GM18867 (cell line): Measurements from ENCODE around the gene LRRC4.

Source experiments
- ATAC-seq: cut with Tn5 transposase; IDR thresholded peaks from one replicate; pipeline ENCODE4 v1.9.1; 2021; ENCODE audit warnings: mild to moderate bottlenecking, moderate library complexity; ENCODE audit not compliant: unreplicated experiment

Gene LRRC4

GRCh38 chr7:128059143-128059988 lies 28.1 kb upstream of the LRRC4 start:
- no peak for ATAC-seq

- no peak for ATAC-seq
Measured at GRCh38 chr7:128057909-128058308, 26.7 kb upstream of the LRRC4 start.

GRCh38 chr7:128056901-128057300 lies 25.7 kb upstream of the LRRC4 start:
- ATAC-seq = no peak

GRCh38 chr7:128055637-128056036 lies 24.4 kb upstream of the LRRC4 start:
- ATAC-seq = no peak

DNA sequence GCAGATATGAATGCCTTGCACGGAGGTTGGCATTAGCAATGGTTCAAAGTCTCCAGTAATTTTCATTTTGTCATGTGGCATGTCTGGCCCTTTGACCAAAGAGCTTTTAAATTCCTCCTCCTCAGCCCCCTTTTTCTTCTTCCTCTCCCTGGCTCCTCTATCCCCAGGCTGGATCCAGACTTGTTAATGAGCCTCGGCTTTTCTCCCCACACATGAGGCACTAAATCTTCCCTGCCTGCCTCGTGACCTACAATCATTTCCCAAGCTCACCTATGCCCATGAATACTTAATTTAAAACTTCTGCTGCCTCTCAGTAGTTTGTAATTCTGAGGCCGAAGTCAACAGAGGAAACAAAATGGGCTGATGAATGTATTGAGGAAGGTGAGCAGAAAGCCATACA lies 23.3 kb upstream of the LRRC4 start:
- ATAC-seq = no peak

DNA sequence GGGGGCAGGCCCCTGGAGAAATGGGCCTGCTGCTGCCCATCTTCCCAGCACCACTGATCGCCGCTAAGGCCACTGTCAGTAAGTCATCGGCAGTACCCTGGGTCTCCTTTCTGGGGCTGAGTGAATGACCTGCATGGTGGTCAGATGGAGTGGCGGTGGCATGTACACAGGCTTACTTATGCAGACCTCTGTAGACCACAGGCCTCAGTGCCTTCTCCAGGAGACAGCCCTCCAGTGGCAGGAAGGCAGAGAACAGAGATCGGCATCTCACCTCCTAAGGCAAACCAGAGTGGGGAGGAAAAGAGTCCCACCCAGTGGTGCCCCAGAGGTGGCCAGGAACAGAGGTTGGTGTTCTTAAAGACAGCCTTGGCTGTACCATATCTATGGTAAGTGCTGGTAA lies 22.8 kb upstream of the LRRC4 start:
- no peak for ATAC-seq

GRCh38 chr7:128053023-128053422 lies 21.8 kb upstream of the LRRC4 start:
- ATAC-seq = no peak

GRCh38 chr7:128052404-128052803 lies 21.2 kb upstream of the LRRC4 start:
- ATAC-seq = no peak

- ATAC-seq = no peak
Measured at GRCh38 chr7:128045766-128046165, 14.5 kb upstream of the LRRC4 start.

GRCh38 chr7:128045158-128045557 lies 13.9 kb upstream of the LRRC4 start:
- ATAC-seq = no peak

DNA sequence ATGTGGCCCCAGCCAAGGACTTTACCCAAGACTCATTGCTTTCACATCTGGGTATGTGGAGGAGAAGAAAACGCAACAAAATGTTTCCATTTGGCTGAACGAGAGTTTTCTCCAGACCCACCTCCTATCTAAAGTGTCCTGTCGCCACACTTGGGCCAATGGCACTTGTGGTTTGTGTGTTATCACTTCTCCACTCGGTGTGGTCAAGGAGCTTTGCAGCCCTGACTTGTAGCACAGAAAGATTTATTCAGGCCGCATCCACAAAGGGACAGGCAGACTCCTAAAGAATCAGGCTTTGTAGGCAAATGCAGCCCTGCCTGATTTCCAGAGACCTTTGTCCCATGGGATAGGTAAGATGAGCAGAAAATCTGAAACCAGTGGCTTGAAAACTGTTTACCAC lies 12.8 kb upstream of the LRRC4 start:
- no peak for ATAC-seq

DNA sequence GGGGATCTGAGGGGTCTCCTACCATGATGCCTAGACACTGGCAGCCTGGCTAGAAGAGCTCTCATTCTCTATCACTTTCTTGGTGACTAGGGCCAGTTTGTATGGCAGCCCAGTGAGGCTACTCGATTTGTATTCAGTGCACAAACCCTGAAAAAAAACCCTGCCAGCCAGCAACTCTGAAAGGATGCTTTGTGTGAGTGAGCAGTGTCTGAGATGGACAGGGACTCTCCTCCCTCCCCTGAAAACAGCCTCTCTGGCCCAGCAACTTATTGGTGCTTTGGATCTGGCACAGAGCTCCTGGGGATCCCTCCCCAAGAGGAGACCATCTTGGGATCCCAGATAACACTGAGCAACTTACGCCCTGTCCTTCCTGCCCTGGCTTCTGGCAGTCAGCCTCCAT lies 10.8 kb upstream of the LRRC4 start:
- ATAC-seq = no peak

DNA sequence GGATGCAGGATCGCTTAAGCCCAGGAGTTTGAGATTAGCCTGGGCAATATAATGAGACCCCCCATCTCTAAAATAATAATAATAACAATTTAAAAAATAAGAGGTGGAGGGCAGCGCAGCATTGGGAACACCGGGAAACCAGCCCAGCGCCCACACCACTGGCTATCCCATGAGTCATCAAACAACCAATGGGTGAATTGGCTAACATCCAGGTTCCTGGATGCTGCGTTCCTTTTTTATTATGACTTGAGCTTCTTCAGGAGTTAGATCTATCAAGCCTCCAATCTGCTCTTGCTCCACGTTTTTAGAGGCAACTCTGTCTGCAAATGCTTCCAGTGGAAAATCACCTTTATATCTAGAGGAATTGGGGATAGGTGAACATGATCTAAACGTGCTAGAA lies 10.0 kb upstream of the LRRC4 start:
- ATAC-seq = no peak

GRCh38 chr7:128040205-128040604 lies 9.0 kb upstream of the LRRC4 start:
- ATAC-seq = no peak

DNA sequence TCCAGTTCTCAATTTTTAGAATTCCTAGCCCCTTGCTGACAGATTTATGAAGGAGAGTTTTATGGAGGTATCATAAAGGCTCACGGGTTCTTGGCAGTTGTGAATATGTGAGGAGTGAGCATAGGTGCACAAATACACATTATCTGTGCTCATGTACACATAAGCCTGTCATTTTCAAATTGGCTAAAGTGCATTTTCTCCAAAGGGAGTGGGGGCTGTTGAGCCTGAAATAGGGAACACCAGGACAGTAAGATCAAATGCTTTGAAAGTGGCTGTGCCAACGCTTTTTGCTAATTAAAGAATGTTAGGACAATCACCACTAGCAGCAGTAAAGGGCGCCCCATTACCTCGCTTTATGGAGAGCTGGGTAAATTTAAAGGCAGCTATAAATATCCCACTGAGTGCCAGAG lies 8.3 kb upstream of the LRRC4 start:
- no peak for ATAC-seq

DNA sequence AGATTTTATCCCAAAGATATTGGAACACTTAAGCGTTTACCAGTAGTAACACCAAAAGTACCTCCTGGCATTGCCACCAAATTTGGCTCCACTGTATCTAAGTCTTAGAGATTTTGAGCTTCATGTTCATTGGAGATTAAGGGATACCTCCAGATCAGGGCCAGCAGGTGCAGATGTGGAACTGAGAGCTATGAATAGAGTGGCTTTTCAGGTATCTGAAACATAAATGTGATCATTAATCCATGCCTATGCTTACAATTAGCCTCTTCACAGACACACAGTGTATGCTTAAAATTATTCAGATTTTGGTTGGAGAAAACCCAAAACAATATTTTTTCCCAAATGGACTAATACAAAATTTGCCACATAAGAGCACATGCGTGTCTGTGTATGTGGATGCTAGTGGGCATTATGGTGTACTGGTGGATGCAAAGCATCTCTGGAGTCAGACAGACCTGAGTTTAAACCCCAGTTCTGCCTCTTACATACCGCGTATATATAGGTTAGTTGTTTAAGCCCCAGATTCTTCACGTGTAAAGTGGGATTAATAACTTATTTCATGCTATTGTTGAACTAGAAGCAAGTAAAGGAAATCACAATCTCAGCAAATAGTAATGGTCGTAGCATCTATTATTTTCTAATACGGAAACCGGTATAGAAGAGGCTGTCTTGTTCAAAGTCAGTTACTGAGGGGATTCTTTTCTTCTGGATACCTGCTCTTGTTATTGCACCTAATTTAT lies 6.8 kb upstream of the LRRC4 start:
- no peak for ATAC-seq

GRCh38 chr7:128037081-128037480 lies 5.8 kb upstream of the LRRC4 start:
- ATAC-seq = no peak

DNA sequence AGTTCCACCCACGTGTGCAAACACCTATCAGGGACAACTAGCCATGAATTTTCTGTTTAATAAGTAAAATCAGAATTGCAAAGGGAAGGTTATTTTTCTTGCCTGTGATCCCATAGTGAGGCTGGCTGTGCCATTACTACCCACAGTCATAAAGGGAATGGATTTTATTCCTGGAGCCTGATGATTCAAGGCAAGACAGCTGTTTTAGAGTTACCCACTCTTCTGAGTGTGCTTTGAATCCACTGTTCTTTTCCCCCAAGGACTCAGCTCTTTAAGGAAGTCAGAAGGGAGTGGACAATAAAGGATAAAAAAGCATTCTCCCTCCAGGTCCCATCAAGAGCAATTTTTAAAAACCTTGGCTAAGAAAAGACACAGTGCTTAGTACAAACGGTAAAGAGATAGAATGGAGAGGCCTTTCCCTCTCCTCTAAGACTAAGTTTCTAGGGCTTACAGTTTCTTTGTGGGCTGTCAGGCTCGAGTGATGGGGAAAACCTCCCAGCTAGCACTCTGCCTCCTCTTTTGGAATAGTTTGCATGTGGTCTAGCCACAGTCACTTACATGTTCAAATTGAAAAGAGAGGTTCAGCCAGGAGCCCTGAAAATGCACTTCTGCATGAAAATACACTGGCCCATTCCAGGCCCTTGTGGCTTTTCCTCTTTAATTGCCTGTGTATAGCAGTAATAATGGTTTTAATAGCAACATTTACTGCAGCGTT lies 5.1 kb upstream of the LRRC4 start:
- peak; percentile 51 for ATAC-seq

DNA sequence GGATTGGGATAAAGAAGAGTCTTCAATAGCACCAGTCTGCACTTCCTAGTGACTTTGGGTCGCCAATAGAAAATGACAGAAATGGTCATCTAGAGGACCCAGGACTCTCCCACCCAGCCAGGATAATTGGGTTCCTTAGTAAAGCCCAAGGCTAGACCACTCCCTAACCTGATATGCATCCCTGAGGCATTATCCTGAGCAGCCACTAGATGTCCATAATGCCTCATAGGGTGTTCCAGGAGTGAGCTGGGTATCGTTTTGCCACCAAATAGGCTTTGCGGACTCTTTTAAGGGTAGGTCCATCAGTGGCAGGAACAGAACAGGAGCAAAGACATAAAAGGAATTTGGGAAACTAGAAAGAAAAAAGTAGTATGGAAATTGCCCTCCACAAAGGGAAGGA lies 4.5 kb upstream of the LRRC4 start:
- no peak for ATAC-seq

- ATAC-seq = no peak
Measured at GRCh38 chr7:128034825-128035224, 3.6 kb upstream of the LRRC4 start.

DNA sequence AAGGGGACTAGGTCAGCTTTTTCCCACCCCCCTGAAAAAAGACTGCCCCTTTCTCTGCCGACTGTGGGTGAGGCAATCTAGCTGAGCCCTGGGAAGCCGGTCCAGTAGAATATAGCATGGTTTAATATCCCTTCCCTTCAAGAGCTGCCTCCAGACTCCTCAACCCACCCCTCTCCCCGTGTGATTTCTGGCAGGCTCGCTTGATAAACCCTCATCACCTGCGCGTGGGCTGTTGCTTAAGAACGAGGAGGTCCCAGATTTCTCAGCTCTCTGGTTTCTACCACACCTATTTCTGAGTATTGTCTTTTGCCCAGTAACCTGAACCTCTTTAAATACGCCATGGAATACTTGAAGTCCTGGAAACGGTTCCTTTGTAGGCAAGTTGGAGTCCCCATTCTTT lies 2.0 kb upstream of the LRRC4 start:
- ATAC-seq = no peak
